Measurements from ENCODE around the gene ATP9B.

- TF ChIP-seq CTCF (IDR thresholded peaks at IDR 0.05) (no peak), POLR2AphosphoS5 (IDR thresholded peaks at IDR 0.05; ENCODE audit: insufficient read depth in 1 of 2, low read depth in 1 of 2) (no peak), POLR2A (IDR thresholded peaks at IDR 0.05) (no peak)
These were observed 34.9 kb downstream of the ATP9B start for GRCh38 chr18:79104137-79104536.

Measured in vagina (tissue), 2 donors.